DMS53 (cell line): Measurements from ENCODE around the gene NFKBIA.
A peak's percentile ranks its signal among the peaks of the same experiment; 100 is the strongest.
"Not testable (repeated sequence)": the region's sequence is repeated elsewhere in the genome, so short reads cannot be mapped to it uniquely, and the experiment has no call there.

Experiments
- DNase-seq: peaks from one replicate; lab custom pipeline; 2025; lab: John Stamatoyannopoulos, UW

Gene NFKBIA

GRCh38 chr14:35368139-35368460, 36.4 kb downstream of the NFKBIA start:
- no peak for DNase-seq

- no peak for DNase-seq
These were observed 37.5 kb downstream of the NFKBIA start for GRCh38 chr14:35367056-35367372.

GRCh38 chr14:35366521-35366976, 38.0 kb downstream of the NFKBIA start:
- no peak for DNase-seq

GRCh38 chr14:35366056-35366451, 38.5 kb downstream of the NFKBIA start:
- no peak for DNase-seq

- DNase-seq = peak; percentile 51
These were observed 39.2 kb downstream of the NFKBIA start for GRCh38 chr14:35365130-35366055.

GRCh38 chr14:35362911-35363374, 41.6 kb downstream of the NFKBIA start:
- DNase-seq = no peak

GRCh38 chr14:35362450-35362849, 42.1 kb downstream of the NFKBIA start:
- DNase-seq = no peak

- DNase-seq = no peak
These were observed 43.4 kb downstream of the NFKBIA start for GRCh38 chr14:35361141-35361480.

GRCh38 chr14:35359655-35360054, 44.9 kb downstream of the NFKBIA start:
- DNase-seq = not testable (repeated sequence)

- DNase-seq = peak; percentile 19
These were observed 48.3 kb downstream of the NFKBIA start for GRCh38 chr14:35355981-35356841.

- DNase-seq = not testable (repeated sequence)
These were observed 49.3 kb downstream of the NFKBIA start for GRCh38 chr14:35355235-35355634.

GRCh38 chr14:35353409-35354172, 51.0 kb downstream of the NFKBIA start:
- peak; percentile 64 for DNase-seq

GRCh38 chr14:35352274-35353233, 52.0 kb downstream of the NFKBIA start:
- no peak for DNase-seq

- no peak for DNase-seq
These were observed 52.7 kb downstream of the NFKBIA start for GRCh38 chr14:35351897-35352273.
